HG03521 (cell line): ENCODE data around the gene HS1BP3.
A peak's percentile ranks its signal among the peaks of the same experiment; 100 is the strongest.

ENCODE experiments used
- ATAC-seq: cut with Tn5 transposase; IDR thresholded peaks from one replicate; pipeline ENCODE4 v1.9.1; 2021; ENCODE audit warnings: mild to moderate bottlenecking, moderate library complexity; ENCODE audit not compliant: unreplicated experiment

The HS1BP3 gene

DNA sequence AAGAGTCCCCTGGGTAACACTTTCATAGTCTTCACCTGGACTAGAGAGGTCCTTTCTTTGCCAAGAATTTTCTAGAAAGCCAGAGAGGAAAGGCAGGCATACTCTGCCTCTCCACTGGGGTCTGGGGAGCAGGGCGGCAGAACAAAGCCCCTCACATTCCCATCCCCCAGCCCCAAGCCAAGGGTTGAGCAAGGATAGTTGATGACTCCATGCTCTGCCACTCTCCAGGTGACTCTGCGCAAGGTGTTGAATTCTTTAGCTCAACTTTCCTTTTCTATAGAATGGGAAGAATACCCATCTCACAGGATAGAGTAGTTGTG is 13.1 kb upstream of the HS1BP3 start:
- no peak for ATAC-seq

DNA sequence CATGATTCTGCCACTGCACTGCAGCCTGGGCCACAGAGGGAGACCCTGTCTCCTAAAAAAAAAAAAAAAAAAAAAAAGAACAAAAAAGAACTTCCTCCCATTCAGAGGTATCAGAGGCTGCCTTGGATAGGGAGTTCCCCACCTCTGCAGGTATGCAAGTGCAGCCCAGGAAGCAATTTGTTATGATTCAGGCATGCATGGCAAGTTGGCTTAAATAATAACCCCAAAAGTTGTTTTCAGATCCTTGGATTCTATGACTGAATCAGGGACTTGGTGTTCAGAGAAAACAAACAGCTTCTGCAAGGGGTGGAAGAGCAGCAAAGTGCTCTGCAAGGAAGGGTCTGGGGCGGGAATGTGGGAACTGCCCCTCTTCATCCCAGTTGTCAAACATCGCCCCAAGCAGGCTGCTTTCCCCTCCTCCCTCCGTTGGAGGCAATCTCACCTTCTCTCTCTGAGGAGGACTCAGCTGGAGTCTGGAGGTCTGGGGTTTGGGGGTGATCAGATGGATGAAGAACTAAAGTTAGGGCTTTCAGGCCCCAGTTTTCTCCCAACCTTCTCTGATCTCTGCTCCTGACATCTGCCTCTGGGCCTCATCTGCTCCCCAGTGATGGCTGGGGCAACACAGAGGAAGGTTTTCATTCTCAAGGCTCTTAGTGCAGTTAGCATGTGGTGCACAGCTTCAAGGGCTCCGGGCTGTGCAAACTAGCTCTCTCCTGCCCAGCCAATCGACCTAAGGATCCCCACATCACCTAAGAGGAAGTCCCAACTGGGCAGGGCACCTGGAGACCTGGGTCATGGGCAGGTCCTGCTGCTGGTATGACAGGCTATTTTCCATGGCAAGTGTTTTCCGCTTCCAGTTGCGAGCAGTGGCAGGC is 12.5 kb upstream of the HS1BP3 start:
- no peak for ATAC-seq

DNA sequence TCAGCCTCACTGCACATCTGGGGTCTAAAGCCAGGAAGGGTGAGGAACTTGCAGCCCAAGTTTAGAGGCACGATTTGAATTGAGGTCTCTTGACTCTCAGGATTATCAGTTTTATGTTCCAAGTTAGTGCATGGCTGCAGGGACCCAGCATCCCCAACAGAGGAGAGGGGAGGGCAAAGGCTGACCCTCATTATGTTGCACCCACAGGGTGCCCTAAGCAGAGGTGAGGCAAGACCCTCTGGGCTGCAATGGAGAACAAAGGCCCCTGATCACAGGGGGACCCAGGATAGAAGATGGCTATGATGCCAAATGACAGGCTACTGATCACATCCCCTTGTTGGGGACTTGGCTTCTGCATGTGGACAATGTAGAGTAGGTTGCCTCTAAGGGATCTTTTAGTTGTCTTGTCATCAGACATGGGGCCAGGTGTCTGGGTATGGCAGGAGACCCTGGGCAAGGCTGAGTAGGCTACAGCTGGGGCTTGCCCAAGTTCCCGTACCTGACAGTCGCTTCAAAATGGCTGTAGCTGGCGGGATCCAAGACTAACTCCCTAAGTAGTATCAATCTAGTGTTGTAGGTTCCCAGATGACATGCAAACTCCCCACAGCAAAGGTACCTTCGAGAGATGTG is 11.5 kb upstream of the HS1BP3 start:
- ATAC-seq: no peak

DNA sequence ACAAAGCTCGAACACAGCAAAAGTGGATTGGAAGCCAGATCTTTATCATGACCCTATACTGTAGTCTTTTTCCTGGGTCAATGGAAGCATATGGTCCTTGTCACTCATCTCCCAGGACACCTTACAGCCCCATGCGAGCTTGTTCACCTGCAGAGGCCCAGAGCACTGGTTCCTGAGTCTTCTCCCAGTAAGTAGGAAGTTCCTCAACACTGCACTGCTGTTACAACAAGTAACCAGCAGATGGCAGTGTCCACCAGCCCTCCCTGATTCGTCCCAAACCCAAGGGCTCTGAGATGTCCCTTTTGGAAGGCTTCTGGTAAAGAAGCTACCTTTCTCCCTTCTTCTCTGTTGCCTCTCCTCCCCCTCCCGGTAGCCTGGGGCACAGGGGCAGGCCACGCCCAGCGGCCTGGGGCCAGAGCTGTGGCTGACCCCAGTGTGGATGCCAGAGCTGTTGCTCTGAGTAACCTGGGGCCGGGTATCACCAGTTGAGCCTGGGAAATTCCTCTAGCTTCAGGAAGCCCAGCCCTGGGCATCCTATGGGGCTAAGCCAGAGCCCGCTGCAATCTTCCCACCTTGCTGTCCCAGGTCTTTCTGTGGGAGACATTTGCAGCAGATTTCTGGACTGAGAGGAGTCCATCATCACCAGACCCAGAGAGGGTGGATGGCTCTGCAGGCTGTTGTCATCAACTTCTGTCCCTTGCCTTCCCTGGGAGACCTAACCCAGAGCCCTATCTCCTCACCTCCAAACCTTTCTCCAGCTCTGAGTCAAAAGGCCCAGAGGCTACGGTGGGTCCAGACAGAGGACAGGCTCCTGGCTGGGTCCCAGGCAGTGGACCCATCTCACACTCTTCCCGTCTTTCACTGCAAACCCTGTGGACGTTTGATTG is 10.8 kb upstream of the HS1BP3 start:
- ATAC-seq: peak; percentile 47

DNA sequence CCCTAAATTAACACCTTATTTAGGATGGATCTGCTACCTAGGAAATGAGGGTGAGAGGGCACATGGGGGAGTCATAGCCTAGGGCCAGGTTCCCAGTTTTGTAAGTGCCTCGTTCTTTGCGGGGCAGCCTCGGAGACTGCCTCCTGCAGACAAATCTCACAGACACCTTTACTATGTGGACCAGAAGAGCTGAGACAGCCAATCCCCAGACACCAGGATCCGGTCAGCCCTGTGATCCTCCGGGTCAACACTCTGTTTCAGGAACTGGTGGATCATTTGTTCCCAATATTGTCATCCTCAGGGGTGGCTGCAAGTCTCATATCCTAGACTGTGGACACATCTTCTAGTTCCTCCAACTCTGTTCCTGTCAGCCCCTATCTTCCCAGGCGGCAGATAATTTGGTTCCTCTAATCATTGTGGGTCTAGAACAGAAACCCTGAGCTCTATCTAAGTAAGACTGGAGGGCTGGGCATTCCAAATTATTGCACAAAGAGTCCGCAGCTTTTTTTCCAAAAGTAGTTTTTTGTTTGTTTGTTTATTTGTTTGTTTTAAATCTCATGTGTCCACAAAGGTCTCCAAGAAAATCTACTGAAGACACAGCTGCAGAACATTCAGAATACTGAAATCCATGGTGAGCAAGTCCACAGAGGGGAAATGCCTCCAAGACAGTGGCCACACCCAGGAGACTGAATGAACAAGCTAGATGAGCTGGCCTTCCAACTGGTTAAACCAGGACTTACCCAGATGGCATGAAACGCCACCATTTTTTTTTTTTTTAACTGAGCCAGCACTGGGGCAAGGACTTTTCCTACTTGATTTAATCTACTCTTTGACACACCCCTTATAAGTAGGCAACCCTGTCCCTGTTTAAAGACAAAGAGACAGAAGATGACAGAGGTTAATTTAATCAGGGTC is 9.9 kb upstream of the HS1BP3 start:
- no peak for ATAC-seq

DNA sequence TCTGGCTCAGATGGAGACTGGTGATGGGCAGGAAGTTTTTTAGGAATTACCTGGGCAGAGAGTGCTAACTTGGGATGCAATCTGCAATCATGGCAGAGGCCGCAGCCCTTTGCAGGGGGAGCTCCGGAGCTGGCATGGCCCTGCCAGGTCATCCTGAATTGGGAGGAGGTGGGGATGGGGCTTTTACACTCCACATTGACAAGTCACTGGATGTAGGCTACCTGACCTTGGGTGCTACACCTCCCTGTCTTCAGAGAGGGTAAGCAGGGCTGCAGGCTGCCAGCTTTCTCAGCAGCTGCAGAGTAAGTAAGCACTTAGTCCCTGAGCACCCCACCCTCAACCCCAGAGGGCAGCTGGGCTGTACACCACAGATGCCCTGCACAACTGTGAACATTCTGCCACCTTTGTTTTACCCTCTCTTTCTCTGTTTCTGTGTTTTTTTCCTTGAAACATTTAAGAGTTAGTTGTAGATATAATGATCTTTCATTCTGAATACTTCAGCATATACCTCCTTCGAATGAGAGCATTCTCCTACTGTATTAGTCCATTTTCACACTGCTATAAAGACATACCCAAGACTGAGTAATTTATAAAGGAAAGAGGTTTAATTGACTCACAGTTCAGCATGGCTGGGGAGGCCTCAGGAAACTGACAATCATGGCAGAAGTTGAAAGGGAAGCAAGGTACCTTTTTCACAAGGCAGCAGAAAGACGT is 6.8 kb upstream of the HS1BP3 start:
- no peak for ATAC-seq

DNA sequence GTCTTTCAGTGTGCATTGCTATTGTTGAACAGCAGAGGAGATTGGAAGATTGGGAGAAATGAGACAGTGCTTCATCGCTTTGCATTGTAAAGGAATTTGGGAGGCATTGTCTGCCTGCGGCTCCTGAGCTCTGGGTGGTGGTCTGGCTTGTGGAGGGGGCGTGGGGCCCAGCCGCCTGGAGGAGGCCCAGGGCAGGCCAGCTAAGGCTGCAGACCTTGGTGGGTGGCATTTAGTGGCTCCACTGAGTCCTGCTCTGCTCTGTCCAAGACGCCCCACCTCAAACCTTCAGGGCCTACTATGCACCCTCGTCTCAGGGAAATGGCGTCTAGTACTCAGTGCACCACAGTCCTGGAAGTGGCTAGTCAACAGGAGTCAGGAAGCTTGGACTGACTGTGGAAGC is 5.7 kb upstream of the HS1BP3 start:
- no peak for ATAC-seq

DNA sequence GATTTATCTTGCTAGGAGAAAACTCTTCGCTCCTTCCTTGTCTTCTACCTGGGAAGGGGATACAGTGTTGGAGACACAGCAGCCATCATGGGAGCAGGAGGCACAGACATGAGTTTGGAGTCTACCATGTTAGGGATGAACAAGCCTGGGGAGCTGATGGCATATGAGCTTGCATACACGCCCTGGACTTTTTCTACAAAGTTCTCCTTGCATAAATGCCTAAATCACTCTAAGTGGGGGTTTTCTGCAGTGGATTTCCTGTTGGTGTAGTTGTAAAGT is 3.6 kb upstream of the HS1BP3 start:
- no peak for ATAC-seq

DNA sequence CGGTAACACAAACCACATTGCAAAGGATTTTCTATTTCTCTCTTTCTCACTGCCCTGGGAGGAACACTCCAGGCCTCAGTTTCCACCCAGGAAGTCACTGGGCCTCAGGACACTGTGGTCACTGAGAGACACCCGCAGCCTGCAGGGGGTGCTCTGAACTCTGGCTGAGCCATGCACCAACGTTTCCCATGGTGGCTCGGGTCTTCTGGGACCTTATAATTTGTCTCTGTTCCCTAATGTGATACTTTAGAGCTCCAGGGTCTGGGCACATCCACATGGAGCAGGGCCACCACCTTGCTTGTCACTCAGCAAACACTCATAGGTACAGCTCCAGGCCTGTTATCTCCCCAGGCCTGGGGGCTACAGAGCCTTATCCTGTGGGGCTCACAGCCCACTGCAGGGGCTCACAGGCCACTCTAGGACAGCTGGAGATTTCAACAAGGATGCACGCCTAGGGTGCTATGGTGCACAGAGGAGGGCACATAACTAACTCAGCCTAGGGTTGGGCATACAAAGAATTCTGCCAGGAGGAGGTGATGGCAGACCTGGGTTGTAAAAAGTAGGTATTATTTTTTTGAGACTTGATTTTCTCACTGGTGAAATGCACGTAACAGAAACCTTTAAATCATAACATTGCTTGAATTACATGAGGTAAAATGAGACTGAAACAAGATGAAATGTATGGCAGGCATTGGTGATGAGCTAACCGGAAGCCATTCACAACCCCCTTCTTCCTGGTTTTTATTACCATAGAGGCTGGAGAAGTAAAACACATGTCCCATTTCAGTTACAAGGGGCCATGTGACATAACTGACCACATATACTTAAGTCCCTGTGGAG is 3.0 kb upstream of the HS1BP3 start:
- no peak for ATAC-seq

DNA sequence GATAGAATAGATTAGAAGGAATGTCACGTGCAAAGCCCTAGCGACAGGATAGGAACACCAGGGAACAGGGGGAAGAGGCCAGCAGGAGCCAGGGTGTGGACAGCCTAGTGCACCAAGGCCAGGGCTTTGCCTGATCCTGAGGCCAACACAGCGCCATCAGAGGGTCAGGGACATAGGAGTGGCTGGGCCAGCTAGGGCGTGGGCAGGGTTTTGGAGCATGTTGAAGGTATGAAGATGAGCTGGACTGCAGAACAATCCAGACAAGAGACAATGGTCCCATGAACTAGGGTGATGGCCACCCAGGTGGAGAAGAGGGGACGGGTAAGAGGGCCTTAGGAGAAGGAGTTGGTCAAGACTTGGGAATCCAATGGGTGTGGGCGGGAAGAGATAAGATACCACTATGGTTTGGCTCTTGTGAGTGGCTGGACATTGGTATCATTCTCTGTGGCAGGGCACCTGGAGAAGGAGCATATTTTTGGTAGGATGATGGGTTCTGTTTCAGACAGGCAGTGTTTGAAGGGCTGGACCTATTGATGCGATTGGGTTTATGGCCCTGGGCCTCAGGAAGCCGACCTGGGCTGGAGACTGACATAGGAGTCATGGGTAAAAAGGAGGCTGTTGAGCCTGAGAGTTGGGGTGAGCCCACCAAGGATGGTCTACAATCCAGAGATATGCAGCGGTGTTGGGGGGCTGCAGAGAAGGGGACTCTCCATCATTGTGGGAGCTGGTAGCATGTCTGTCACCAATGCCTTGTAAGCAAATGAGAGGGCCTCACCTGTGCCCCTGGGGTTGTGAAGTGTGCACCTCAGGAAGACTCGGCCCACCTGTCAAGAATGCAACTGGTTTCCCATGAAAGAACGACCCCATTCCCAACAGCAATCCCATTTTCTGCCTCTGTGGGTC is 2.0 kb upstream of the HS1BP3 start:
- ATAC-seq: no peak

DNA sequence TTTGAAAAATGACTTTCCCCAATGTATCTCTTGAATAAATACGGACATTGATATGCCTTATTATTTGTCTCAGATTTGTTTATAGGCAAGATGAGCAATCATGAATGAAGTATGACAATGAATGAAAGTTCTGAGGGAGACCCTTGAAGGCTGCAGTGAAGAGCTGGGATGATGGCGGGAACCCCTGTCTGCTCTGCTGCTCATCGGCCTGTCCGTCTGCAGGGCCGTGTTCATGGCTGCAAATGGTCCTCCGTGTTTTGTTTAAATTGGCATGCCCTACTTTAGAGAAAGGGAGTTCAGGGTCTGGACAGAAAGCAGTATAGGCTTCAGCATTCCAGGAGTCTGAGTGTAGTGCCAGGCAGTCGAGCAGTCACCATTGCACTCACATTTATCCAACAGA is 1.2 kb upstream of the HS1BP3 start:
- no peak for ATAC-seq

DNA sequence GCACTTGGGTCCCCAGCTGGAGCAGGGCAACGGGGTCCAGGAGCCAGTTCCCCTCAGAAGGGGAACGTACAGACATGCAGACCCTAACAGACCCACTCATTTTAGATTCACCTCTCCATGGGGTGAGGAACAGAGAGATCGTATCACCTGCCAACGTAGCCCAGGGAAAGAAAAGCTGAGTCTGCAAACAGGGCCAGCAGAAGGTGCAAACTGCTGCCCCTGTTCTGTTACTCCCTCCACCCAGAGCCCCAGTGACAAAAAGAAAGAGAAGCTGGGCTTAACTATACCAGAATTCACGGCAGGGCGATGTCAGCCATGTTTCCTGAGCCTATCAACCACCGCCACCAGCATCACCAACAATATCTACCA is 817 bp upstream of the HS1BP3 start:
- ATAC-seq: no peak

DNA sequence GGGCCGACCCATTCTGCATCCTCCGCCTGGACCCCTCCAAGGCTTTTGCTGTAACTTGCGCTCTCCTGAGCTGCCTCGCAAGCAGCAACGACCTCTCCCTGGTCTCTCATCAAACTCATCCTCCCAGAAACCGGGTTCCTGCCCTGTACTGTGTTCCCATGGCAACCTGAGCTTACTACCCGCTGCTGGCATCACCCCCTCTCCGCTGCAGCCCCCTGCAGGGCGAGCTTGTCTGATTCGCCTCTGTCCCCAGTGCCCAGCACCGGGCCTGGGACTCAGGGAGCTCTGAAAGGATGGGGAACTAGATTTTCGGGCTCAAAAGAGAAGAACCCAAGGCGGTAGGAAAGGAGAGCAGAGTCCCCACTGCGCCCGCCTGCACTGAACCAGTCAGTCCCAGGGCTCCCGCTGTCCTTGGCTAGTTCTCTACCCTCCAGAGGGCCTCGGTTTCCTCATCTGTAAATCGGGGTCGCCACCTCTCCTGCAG is 463 bp downstream of the HS1BP3 start:
- ATAC-seq: peak; percentile 2

DNA sequence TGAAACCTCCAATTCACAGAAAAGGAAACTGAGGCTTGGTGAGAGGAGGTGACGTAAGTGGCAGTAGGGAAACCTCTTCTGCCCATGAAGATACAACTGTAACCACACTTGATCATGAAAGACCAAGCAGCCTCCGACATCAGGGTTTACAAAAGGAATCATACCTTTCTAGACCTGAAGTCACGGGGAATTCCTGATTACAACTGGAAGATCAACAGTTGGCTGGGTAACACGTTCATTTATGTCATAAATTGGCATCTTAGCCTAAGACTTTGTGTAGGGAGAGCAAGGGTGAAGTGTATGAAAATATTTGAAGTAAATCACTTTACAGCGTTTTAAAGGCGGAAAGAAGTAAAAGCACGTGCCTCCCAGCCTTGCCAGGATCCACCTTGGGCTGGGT is 922 bp downstream of the HS1BP3 start:
- ATAC-seq: no peak

DNA sequence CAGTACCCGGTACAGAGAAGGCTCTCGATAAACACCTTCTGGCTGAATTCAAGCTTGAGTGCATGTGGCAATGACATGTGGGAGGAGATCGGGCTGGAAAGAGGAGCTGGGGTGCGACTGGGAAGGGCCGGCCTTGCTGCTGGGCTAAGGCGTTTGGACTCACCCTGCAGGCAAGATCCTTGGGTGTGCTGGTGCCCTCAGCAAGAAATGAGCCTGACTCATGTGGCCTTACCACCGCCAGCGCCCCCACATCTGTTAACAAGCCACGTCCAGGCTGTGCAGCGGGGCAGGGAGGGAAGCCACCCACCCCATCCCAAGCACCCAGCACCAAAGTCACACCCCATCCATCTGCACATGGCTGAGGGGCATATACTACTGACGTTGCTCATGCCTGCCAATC is 1.3 kb downstream of the HS1BP3 start:
- no peak for ATAC-seq

DNA sequence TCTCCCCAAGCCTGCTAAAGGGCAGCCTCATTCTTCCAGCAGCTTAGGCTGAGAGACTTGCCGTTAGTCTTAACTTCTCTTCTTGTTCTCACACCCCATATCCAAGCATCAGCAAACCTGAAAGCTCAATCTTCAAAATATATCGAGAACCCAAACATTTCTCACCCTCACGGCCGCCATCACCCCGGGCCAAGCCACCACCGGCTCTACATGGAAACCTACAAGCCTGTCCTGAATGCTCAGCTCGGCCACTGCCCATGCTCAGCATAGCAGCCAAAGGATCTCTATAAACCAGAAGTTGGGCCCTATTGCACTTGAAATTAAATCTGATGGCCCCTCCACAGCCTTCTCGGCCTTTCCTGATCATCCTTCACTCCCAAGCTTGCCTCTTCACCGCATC is 2.1 kb downstream of the HS1BP3 start:
- no peak for ATAC-seq

DNA sequence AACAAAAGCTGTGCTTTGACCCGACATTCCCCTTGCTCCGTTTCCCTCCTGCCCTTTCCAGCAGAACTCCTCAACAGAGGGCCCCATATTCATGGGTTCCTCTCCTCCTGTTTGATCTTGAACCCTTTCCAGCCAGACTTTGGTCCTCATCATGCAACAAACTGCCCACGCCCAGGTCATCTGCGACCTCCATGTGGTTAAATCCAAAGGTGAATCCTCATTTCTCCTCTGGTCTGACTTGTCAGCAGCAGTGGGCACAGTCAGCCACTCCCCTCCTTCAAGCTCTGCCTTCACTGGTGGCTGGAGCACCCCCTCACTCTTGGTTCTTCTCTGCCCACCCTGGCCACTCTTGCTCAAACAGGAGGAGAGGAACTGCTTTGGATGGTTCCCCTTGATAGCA is 2.7 kb downstream of the HS1BP3 start:
- no peak for ATAC-seq

DNA sequence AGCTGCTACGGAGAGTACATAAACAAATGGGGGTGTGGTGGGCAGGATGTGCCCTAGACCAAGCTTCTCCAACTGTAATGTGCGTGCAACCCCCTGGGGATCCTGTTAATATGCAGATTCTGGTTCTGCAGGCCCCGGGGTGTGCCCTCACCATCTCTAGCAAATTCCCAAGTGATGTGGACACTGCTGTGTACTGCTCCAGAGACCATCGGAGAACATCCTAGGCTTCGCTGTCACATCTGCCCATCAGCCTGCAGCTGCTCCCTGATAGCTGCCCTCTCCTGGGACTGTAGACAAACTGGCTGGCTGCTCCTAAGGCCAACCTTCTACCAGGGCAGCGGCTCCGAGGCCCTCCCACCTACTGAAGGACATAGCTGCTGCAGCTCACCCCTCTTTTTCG is 3.2 kb downstream of the HS1BP3 start:
- no peak for ATAC-seq
